ENCODE results near the gene MYO7A. TPM values are rescaled to one million over a fixed set of nuclear protein-coding genes. Genes with fewer than 3 reads are reported as not detected.

Gene MYO7A
- total and polyA plus RNA-seq, 2 of the 4 experiments (the other 2 are of a cell fraction): 0.02 TPM; not detected in 1

GRCh38 chr11:77115956-77116355, 12.1 kb upstream of the MYO7A start:
- BruUV-seq (replicated peaks): no TSS peak
- in situ Hi-C loops (cut with MboI; ENCODE audit: low sequenced_read_pairs): no loop called here
- POLR2A ChIA-PET (ENCODE audit: unreplicated experiment): no interaction called here
- Histone ChIP-seq H4K20me1 (ENCODE audit: insufficient read depth, low read length) (no peaks in the 10 kb centered on the region), H2BK15ac (ENCODE audit: low read depth, low read length) (no peak overlapping the region), H3K4ac (ENCODE audit: low read depth, low read length) (no peak overlapping the region), H4K8ac (ENCODE audit: low read depth in 2 of 2, low read length in 2 of 2) (no peak overlapping the region), H3K4me2 (ENCODE audit: low read depth, low read length) (no peak overlapping the region), H2AK5ac (ENCODE audit: low read depth, low read length) (no peak overlapping the region), H2AFZ (replicated peaks; ENCODE audit: low read length, poor library complexity) (no peak overlapping the region), H2BK5ac (ENCODE audit: low read depth, low read length, poor library complexity, severe bottlenecking) (no peak overlapping the region), H3K18ac (ENCODE audit: low read depth, low read length) (no peak overlapping the region), H3K9me3 (ENCODE audit: control insufficient read depth, insufficient read depth, low read length) (no peaks in the 10 kb centered on the region), H3K79me1 (ENCODE audit: low read depth in 1 of 2, low read length in 2 of 2) (no peaks in the 10 kb centered on the region), H3K27me3 (ENCODE audit: control insufficient read depth, insufficient read depth, low read length) (no peaks in the 10 kb centered on the region), H3K27ac (ENCODE audit: insufficient read depth, low read length) (no peak overlapping the region), H3K36me3 (ENCODE audit: control insufficient read depth, insufficient read depth, low read length) (peaks cover 24% of the 10 kb centered on the region; the same call in 1 of the 2 replicates), H3K23ac (ENCODE audit: low read depth, low read length) (no peak overlapping the region), H2BK120ac (ENCODE audit: low read depth, low read length) (no peak overlapping the region), H2BK20ac (ENCODE audit: low read depth, low read length) (no peak overlapping the region), H3K4me1 (ENCODE audit: control insufficient read depth, insufficient read depth, low read length) (no peaks in the 10 kb centered on the region), H4K5ac (ENCODE audit: low read depth, low read length) (no peak overlapping the region), H3K4me3 (ENCODE audit: insufficient read depth, low read depth, low read length) (no peak overlapping the region), H3K9ac (ENCODE audit: low read depth, low read length) (no peak overlapping the region), H3K56ac (ENCODE audit: extremely low read depth, insufficient read depth, low read length) (no peak overlapping the region), H3K14ac (replicated peaks; ENCODE audit: low read depth, low read length) (no peak overlapping the region), H4K91ac (ENCODE audit: insufficient read depth, low read depth, low read length) (no peak overlapping the region), H3K9me1 (ENCODE audit: insufficient read depth, low read length) (peaks cover 3% of the 10 kb centered on the region), H2AK9ac (replicated peaks; ENCODE audit: low read depth, low read length, poor library complexity) (no peak overlapping the region)
- DNase-seq: no peak
- no peak for ATAC-seq (ENCODE audit: low read depth)
- WGBS, 2 experiments (ENCODE audit: extremely low coverage in 2 of 2, insufficient read length in 1 of 2): 100% methylated on average over 1 of the region's 15 CpGs; no CpG with 5 or more reads in 1 of the 2 experiments
- CTCF ChIA-PET: interaction anchor here (2.4 kb wide), 1 partner anchor 11 kb away, joined by 6 read pairs; no protein-coding TSS in a partner anchor
- intact Hi-C loops (cut with micrococcal nuclease): no loop called here
- TF ChIP-seq CHD1 (IDR thresholded peaks at IDR 0.05; ENCODE audit: low read depth, low read length) (no peak), USF2 (IDR thresholded peaks at IDR 0.05; ENCODE audit: low read depth, low read length) (no peak), BHLHE40 (IDR thresholded peaks at IDR 0.05; ENCODE audit: low read depth, low read length) (no peak), RCOR1 (IDR thresholded peaks at IDR 0.05; ENCODE audit: insufficient replicate concordance, low read length) (no peak), CEBPB (IDR thresholded peaks at IDR 0.05; ENCODE audit: low read depth, low read length) (no peak), MXI1 (IDR thresholded peaks at IDR 0.05; ENCODE audit: borderline replicate concordance, low read depth, low read length) (no peak), POLR2A (IDR thresholded peaks at IDR 0.05; ENCODE audit: low read depth, low read length) (no peak), MAZ (IDR thresholded peaks at IDR 0.05; ENCODE audit: borderline replicate concordance, low read depth, low read length) (no peak), MAFK (IDR thresholded peaks at IDR 0.05; ENCODE audit: low read depth, low read length) (no peak), NFE2L2 (IDR thresholded peaks at IDR 0.05; ENCODE audit: low read depth, low read length) (no peak), RAD21 (IDR thresholded peaks at IDR 0.05; ENCODE audit: low read length) (no peak), RFX5 (IDR thresholded peaks at IDR 0.05; ENCODE audit: low read depth, low read length) (no peak), ELK1 (IDR thresholded peaks at IDR 0.05; ENCODE audit: borderline replicate concordance, low read depth, low read length) (no peak), CTCF (conservative IDR thresholded peaks at IDR 0.05; ENCODE audit: low read depth, low read length) (no peak), SMC3 (IDR thresholded peaks at IDR 0.05; ENCODE audit: low read depth, low read length) (no peak), FOS (IDR thresholded peaks at IDR 0.05; ENCODE audit: low read depth, low read length) (no peak)
- dilution Hi-C loops (cut with HindIII; ENCODE audit: low sequenced_read_pairs, unreplicated experiment): no loop called here
